ENCODE measurements around the gene MARVELD1.

MARVELD1 gene

GRCh38 chr10:97755718-97756117 is 42.2 kb downstream of the MARVELD1 start:
- no peak for DNase-seq (ENCODE audit: low spot score)

GRCh38 chr10:97757471-97757870 is 43.9 kb downstream of the MARVELD1 start:
- DNase-seq (ENCODE audit: low spot score) = no peak

- peak; percentile 74 for DNase-seq (ENCODE audit: low spot score)
Measured at GRCh38 chr10:97759158-97759887, 45.8 kb downstream of the MARVELD1 start.

- no peak for DNase-seq (ENCODE audit: low spot score)
Measured at GRCh38 chr10:97759946-97760345, 46.4 kb downstream of the MARVELD1 start.

GRCh38 chr10:97760461-97761257 is 47.1 kb downstream of the MARVELD1 start:
- no peak for DNase-seq (ENCODE audit: low spot score)

GRCh38 chr10:97761331-97761865 is 47.9 kb downstream of the MARVELD1 start:
- no peak for DNase-seq (ENCODE audit: low spot score)

GRCh38 chr10:97762056-97762455 is 48.5 kb downstream of the MARVELD1 start:
- no peak for DNase-seq (ENCODE audit: low spot score)

- DNase-seq (ENCODE audit: low spot score) = no peak
Measured at GRCh38 chr10:97762816-97763215, 49.3 kb downstream of the MARVELD1 start.

- DNase-seq (ENCODE audit: low spot score) = no peak
Measured at GRCh38 chr10:97763411-97763810, 49.9 kb downstream of the MARVELD1 start.

- no peak for DNase-seq (ENCODE audit: low spot score)
Measured at GRCh38 chr10:97763947-97764346, 50.4 kb downstream of the MARVELD1 start.

GRCh38 chr10:97764519-97764931 is 51.0 kb downstream of the MARVELD1 start:
- no peak for DNase-seq (ENCODE audit: low spot score)

GRCh38 chr10:97765201-97765600 is 51.7 kb downstream of the MARVELD1 start:
- no peak for DNase-seq (ENCODE audit: low spot score)

GRCh38 chr10:97766106-97766810 is 52.7 kb downstream of the MARVELD1 start:
- DNase-seq (ENCODE audit: low spot score) = no peak

GRCh38 chr10:97766996-97767924 is 53.7 kb downstream of the MARVELD1 start:
- DNase-seq (ENCODE audit: low spot score) = no peak

Measured in D341Med (cell line).